Left ventricle myocardium inferior (tissue), 1 donor: ENCODE measurements around the gene MMP13. TPM values are rescaled to one million over a fixed set of nuclear protein-coding genes. Genes with fewer than 3 reads are reported as not detected.
"Not testable (repeated sequence)": the region's sequence is repeated elsewhere in the genome, so short reads cannot be mapped to it uniquely, and the experiment has no call there.

Experiments used
- DNase-seq: peaks from one replicate; pipeline ENCODE4 v3.0.0-alpha.2; 2020
- H3K27ac ChIP-seq: fragments of 200-600 bp; replicated peaks from 2 replicates; pipeline ENCODE4 v1.8.0; 2021
- H3K27me3 ChIP-seq: fragments of 200-600 bp; 2 replicates; pipeline ENCODE4 v1.8.0; 2021; ENCODE audit warnings: low read depth
- H3K36me3 ChIP-seq: fragments of 200-600 bp; 2 replicates; pipeline ENCODE4 v1.8.0; 2021
- H3K4me1 ChIP-seq: fragments of 200-600 bp; 2 replicates; pipeline ENCODE4 v1.8.0; 2021
- H3K4me3 ChIP-seq: fragments of 200-600 bp; 2 replicates; pipeline ENCODE4 v1.8.0; 2021; ENCODE audit warnings: mild to moderate bottlenecking, moderate library complexity
- H3K9me3 ChIP-seq: fragments of 200-600 bp; replicated peaks from 2 replicates; pipeline ENCODE4 v1.8.0; 2021
- CTCF ChIP-seq: fragments of 200-600 bp; IDR thresholded peaks from 2 replicates; pipeline ENCODE4 v1.8.0; 2021; ENCODE audit warnings: antibody characterized with exemption, mild to moderate bottlenecking, borderline replicate concordance
- intact Hi-C: fragments of 100-400 bp; cut with micrococcal nuclease; formaldehyde crosslinking; loops from one replicate; pipeline ENCODE4 v1.11.0; 2022
- long read RNA-seq: library from polyadenylated mRNA; unstranded; transcript quantifications from one replicate; pipeline ENCODE4 v2.0.0, GENCODE V29; 2021
- total RNA-seq: library from RNA; stranded (reverse); fragmentation: NEBNext Ultra II Directional; extraction: Animal tissue kit (Norgen Biotek cat#: 25700); gene quantifications from one replicate; pipeline ENCODE4 v1.2.1, GENCODE V29; 2021
- donor health status: DM: no; HTN: yes; CAD: no; lungs with severe emphysema.

Gene MMP13
- not detected for total RNA-seq
- long read RNA-seq = 0 reads

GRCh38 chr11:102955624-102956023 lies at the start of gene MMP13:
MMP13 (minus strand) TSS chr11:102955732; CDS start chr11:102955705, 27 bp downstream.
- Histone ChIP-seq H3K4me3 (no peak within 1 kb of the TSS), H3K4me1 (no peaks in the 10 kb centered on the region), H3K27ac (no peak within 1 kb of the TSS), H3K36me3 (no peaks in the 10 kb centered on the region), H3K27me3 (no peaks in the 10 kb centered on the region), H3K9me3 (no peaks in the 10 kb centered on the region)
- intact Hi-C loops = no loop called here
- TF ChIP-seq CTCF = no peak
- no peak for DNase-seq

- H3K27ac ChIP-seq, intact Hi-C loops, H3K27me3 ChIP-seq, DNase-seq, H3K4me3 ChIP-seq, H3K4me1 ChIP-seq, H3K36me3 ChIP-seq: not testable (repeated sequence)
- peaks cover 11% of the 10 kb centered on the region for H3K9me3 ChIP-seq
Observed at GRCh38 chr11:103004234-103004633, 48.7 kb upstream of the MMP13 start.

GRCh38 chr11:102994105-102994504 lies 38.6 kb upstream of the MMP13 start:
- H3K27me3 ChIP-seq = no peaks in the 10 kb centered on the region
- intact Hi-C loops = no loop called here
- no peak overlapping the region for H3K4me3 ChIP-seq
- H3K36me3 ChIP-seq = no peaks in the 10 kb centered on the region
- no peak for DNase-seq
- no peaks in the 10 kb centered on the region for H3K9me3 ChIP-seq
- no peak for TF ChIP-seq CTCF
- no peaks in the 10 kb centered on the region for H3K4me1 ChIP-seq
- no peak overlapping the region for H3K27ac ChIP-seq

- Histone ChIP-seq H3K4me1 (no peaks in the 10 kb centered on the region), H3K27ac (no peak overlapping the region), H3K36me3 (no peaks in the 10 kb centered on the region), H3K9me3 (no peaks in the 10 kb centered on the region), H3K27me3 (no peaks in the 10 kb centered on the region), H3K4me3 (no peak overlapping the region)
- no peak for DNase-seq
- TF ChIP-seq CTCF = no peak
- intact Hi-C loops = no loop called here
Observed at GRCh38 chr11:102991776-102992175, 36.2 kb upstream of the MMP13 start.

GRCh38 chr11:102990145-102990544 lies 34.6 kb upstream of the MMP13 start:
- H3K9me3 ChIP-seq = no peaks in the 10 kb centered on the region
- no peaks in the 10 kb centered on the region for H3K4me1 ChIP-seq
- no peak overlapping the region for H3K4me3 ChIP-seq
- no peaks in the 10 kb centered on the region for H3K27me3 ChIP-seq
- no peak overlapping the region for H3K27ac ChIP-seq
- H3K36me3 ChIP-seq = no peaks in the 10 kb centered on the region
- no peak for TF ChIP-seq CTCF
- DNase-seq = no peak
- intact Hi-C loops = no loop called here

GRCh38 chr11:102989379-102990047 lies 34.0 kb upstream of the MMP13 start:
- H3K36me3 ChIP-seq = no peaks in the 10 kb centered on the region
- no peak for DNase-seq
- TF ChIP-seq CTCF = no peak
- intact Hi-C loops = no loop called here
- no peak overlapping the region for H3K27ac ChIP-seq
- no peak overlapping the region for H3K4me3 ChIP-seq
- H3K4me1 ChIP-seq = no peaks in the 10 kb centered on the region
- no peaks in the 10 kb centered on the region for H3K27me3 ChIP-seq
- no peaks in the 10 kb centered on the region for H3K9me3 ChIP-seq
